GM12878 (cell line): ENCODE measurements around the gene HMGCR. TPM values are rescaled to one million over a fixed set of nuclear protein-coding genes. Genes with fewer than 3 reads are reported as not detected.

Experiments used
- ATAC-seq: fragments of 200-7000 bp; cut with Tn5 transposase; 3 replicates; pipeline ENCODE4 v1.9.1; 2020; ENCODE audit warnings: mild to moderate bottlenecking, moderate library complexity
- BruUV-seq: library from RNA; stranded (reverse); fragments of 400-500 nt; replicated peaks from 2 replicates; lab custom pipeline; 2021; lab: Mats Ljungman, UMichigan
- CTCF ChIA-PET: fragments of 300-600 bp; sonication (Branson Sonifier 250); formaldehyde crosslinking; extraction: SDS; loops from one replicate; lab custom pipeline; 2021; ENCODE audit warnings: inconsistent platforms; lab: Yijun Ruan, JAX
- POLR2A ChIA-PET: fragments of 350-600 bp; formaldehyde crosslinking; extraction: SDS; loops from one replicate; lab custom pipeline; 2021; ENCODE audit warnings: inconsistent platforms; lab: Charles Lee
- RAD21 ChIA-PET: fragments of 300-600 bp; sonication (Branson Sonifier 250); formaldehyde crosslinking; loops from one replicate; lab custom pipeline; 2023; ENCODE audit warnings: antibody characterized with exemption; ENCODE audit not compliant: unreplicated experiment; lab: Charles Lee
- SMC1A ChIA-PET: fragments of 300-600 bp; sonication (Branson Sonifier 250); formaldehyde crosslinking; loops from one replicate; lab custom pipeline; 2023; ENCODE audit not compliant: unreplicated experiment, uncharacterized antibody; lab: Charles Lee
- DNase-seq: peaks from one replicate; pipeline ENCODE4 v3.0.0-alpha.2; 2011; ENCODE audit warnings: low read depth, low spot score
- FAIRE-seq: peaks from 3 replicates; lab custom pipeline; 2011; peaks lifted over from hg19 to GRCh38; lab: Jason Lieb, UNC
- H2AFZ ChIP-seq: 2 replicates; pipeline ENCODE4 v1.6.0; 2011; ENCODE audit warnings: low read depth, low read length, control low read depth; ENCODE audit not compliant: control insufficient read depth
- H3K27ac ChIP-seq: 2 replicates; pipeline ENCODE4 v1.5.1; 2011; ENCODE audit warnings: control low read depth; ENCODE audit not compliant: control insufficient read depth, insufficient read depth
- H3K27me3 ChIP-seq, 2 experiments: replicated peaks in 1 of 2; 2 replicates each; pipeline versions ENCODE4 v1.6.0 to v1.6.1; 2011; ENCODE audit warnings: low read length in 1 of 2; ENCODE audit not compliant: control insufficient read depth in 2 of 2, insufficient read depth in 2 of 2
- H3K36me3 ChIP-seq, 2 experiments: 2 replicates each; pipeline ENCODE4 v1.5.1; 2011; ENCODE audit warnings: low read length in 1 of 2; ENCODE audit not compliant: control insufficient read depth in 2 of 2, insufficient read depth in 2 of 2
- H3K4me1 ChIP-seq: 2 replicates; pipeline ENCODE4 v1.6.1; 2011; ENCODE audit warnings: mild to moderate bottlenecking, low read length, moderate library complexity, mixed read lengths; ENCODE audit not compliant: control insufficient read depth, insufficient read depth
- H3K4me2 ChIP-seq: 2 replicates; pipeline ENCODE4 v1.6.0; 2011; ENCODE audit warnings: control low read depth; ENCODE audit not compliant: control insufficient read depth, insufficient read depth
- H3K4me3 ChIP-seq: fragments of 200-600 bp; sonication (generic); 2 replicates; pipeline ENCODE4 v1.5.1; 2016
- H3K79me2 ChIP-seq: 2 replicates; pipeline ENCODE4 v1.6.0; 2011; ENCODE audit warnings: low read length; ENCODE audit not compliant: control insufficient read depth, insufficient read depth
- H3K9ac ChIP-seq: 2 replicates; pipeline ENCODE4 v1.8.0; 2011; ENCODE audit warnings: low read length, control low read depth, mixed read lengths; ENCODE audit not compliant: control insufficient read depth, insufficient read depth
- H3K9me3 ChIP-seq: replicated peaks from 3 replicates; pipeline ENCODE4 v1.5.1; 2011; ENCODE audit warnings: mild to moderate bottlenecking, low read length; ENCODE audit not compliant: control insufficient read depth, insufficient read depth
- H4K20me1 ChIP-seq: 2 replicates; pipeline ENCODE4 v1.6.0; 2011; ENCODE audit not compliant: control insufficient read depth, insufficient read depth
- EGR1 ChIP-seq, 2 experiments: IDR thresholded peaks; 1 replicate in 1 of 2; 2 replicates in 1 of 2; pipeline ENCODE4 v1.6.1; 2011 to 2012; ENCODE audit warnings: low read depth in 2 of 2, low read length in 2 of 2, borderline replicate concordance in 1 of 2, mild to moderate bottlenecking in 1 of 2, moderate library complexity in 1 of 2
- JUND ChIP-seq: IDR thresholded peaks from 2 replicates; pipeline ENCODE4 v1.6.1; 2012; ENCODE audit warnings: low read depth, mild to moderate bottlenecking, low read length, improper control_type of control experiment, moderate library complexity
- POLR2AphosphoS2 ChIP-seq: IDR thresholded peaks from 2 replicates; pipeline ENCODE4 v1.6.1; 2011; ENCODE audit warnings: low read depth, mild to moderate bottlenecking, low read length, improper control_type of control experiment, moderate library complexity
- SMARCA5 ChIP-seq: fragments of 450-650 bp; IDR thresholded peaks from 2 replicates; pipeline ENCODE4 v1.6.1; 2017; ENCODE audit warnings: mild to moderate bottlenecking
- ZNF24 ChIP-seq: fragments of 450-650 bp; IDR thresholded peaks from 2 replicates; pipeline ENCODE4 v1.6.1; 2017; ENCODE audit warnings: antibody characterized with exemption, mild to moderate bottlenecking
- WGBS: methylation state at CpG from one replicate; pipeline ENCODE4 v1.1.6; 2016; ENCODE audit warnings: low lambda C conversion rate; ENCODE audit not compliant: insufficient replicate concordance, insufficient coverage; ENCODE audit errors: missing lambda C conversion rate; 5-methylcytosine and 5-hydroxymethylcytosine counted together
- in situ Hi-C: fragments of 300-500 bp; cut with MboI; formaldehyde crosslinking; loops from 9 replicates; pipeline ENCODE4 v1.14.3; 2018; ENCODE audit warnings: mixed read lengths
- intact Hi-C: fragments of 100-400 bp; cut with micrococcal nuclease; formaldehyde crosslinking; loops from one replicate; pipeline ENCODE4 v1.14.2; 2022; ENCODE audit not compliant: unreplicated experiment
- polyA plus RNA-seq, 11 experiments: library from polyadenylated mRNA; depleted of rRNA in 4 of 11; unstranded in 6 of 11; stranded (reverse) in 5 of 11; fragments of >200 nt; fragmentation: Nextera tagmentation in 4 of 11; fragmentation: Illumina TruSeq in 1 of 11; extraction: Ambion mirVana in 4 of 11; extraction: Trizol in 1 of 11; gene quantifications; 1 replicate in 1 of 11; 2 replicates in 10 of 11; pipeline versions ENCODE4 v1.2.1 to v1.2.3, GENCODE V29; 2011 to 2016; ENCODE audit warnings: inconsistent platforms in 2 of 11, missing spikeins in 2 of 11, low read depth in 1 of 11
- total RNA-seq, 4 experiments: library from RNA; depleted of rRNA in 3 of 4; stranded (reverse); fragments of >200 nt in 3 of 4; fragmentation: Illumina TruSeq in 1 of 4; extraction: Trizol in 1 of 4; gene quantifications; 2 replicates each; pipeline versions ENCODE4 v1.2.1 to v1.2.3, GENCODE V29; 2013 to 2021
- TF ChIP-seq, protein P1 (sequence below): fragments of 450-650 bp; IDR thresholded peaks from 2 replicates; pipeline ENCODE4 v1.6.1; 2016; ENCODE audit warnings: mild to moderate bottlenecking

HMGCR gene
- total and polyA plus RNA-seq, 10 of the 15 experiments (the other 5 are each of a cell fraction or from before 2014, with no cell fraction given): 30.8 to 119 (median 73.9) TPM

DNA sequence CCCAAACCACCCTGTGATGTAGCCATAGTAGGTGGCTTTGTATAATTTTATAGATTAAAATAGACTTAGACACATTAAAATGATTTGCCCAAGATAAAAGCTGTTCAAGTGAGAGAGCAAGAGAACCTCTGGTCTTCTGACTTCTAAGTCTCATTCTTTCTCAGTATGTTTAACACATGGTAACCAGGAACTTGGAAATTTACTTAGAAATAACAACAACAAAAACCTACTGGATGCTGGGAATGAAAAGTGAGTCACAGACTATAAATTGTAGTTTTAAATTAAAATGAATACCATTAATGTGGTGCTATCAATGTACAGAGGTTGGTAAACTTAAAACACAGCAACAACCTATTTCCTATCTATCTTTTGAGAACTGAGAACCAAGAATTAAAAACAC lies 30.4 kb downstream of the HMGCR start:
- Histone ChIP-seq H3K79me2 (no peaks in the 10 kb centered on the region), H3K9ac (0 out of 2 replicates have a peak overlapping the region, but pooled peaks have one; percentile 1), H3K27ac (peak overlapping the region; percentile 62), H3K27me3 (no peaks in the 10 kb centered on the region), H3K4me2 (peak overlapping the region; percentile 73; the same call in 1 of the 2 replicates), H3K4me1 (peaks cover 14% of the 10 kb centered on the region), H3K9me3 (no peaks in the 10 kb centered on the region), H3K4me3 (no peak overlapping the region), H3K36me3 (peaks cover 0 to 7% of the 10 kb centered on the region in 2 experiments; a peak in 3 of 4 replicates), H4K20me1 (no peaks in the 10 kb centered on the region), H2AFZ (no peak overlapping the region)
- ATAC-seq (peak; percentile 7), DNase-seq (no peak), FAIRE-seq (no peak)
- intact Hi-C loops: loop anchor here (10.0 kb wide), 1 partner anchor 1297 kb away; no protein-coding TSS in a partner anchor
- RAD21 ChIA-PET: interaction anchor here (0.7 to 1.0 kb wide), 3 partner anchors 9 to 208 kb away, joined by 3 read pairs; no protein-coding TSS in a partner anchor
- TF ChIP-seq SMARCA5 (0 out of 2 replicates have a peak, but pooled peaks have one; percentile 2), ZNF24 (no peak)
- SMC1A ChIA-PET: interaction anchor here (2.1 kb wide), 1 partner anchor 313 kb away, joined by 8 read pairs; no protein-coding TSS in a partner anchor
- BruUV-seq: no TSS peak
- POLR2A ChIA-PET: no interaction called here
- CTCF ChIA-PET: interaction anchor here (1.2 kb wide), 1 partner anchor 219 kb away, joined by 3 read pairs; no protein-coding TSS in a partner anchor
- in situ Hi-C loops: no loop called here

DNA sequence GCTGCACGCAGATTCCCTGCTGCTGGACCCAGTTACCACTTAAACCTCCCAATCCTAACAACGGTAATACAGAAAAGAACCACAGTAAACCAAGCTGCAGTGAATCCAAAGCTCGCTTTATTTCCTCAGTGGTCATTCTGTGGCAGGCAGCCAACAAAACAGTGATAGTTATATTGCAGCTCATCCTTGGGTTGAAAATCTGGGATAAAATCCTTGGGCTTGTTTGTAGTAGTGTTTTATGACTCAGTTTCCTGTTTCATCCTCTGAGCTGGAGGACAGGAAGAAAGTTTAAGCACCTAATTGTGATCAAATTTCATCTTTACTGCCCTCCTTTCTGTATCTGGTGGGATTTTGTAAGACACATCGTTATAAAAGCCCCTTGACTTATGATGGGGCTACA lies 31.4 kb downstream of the HMGCR start:
- H3K9ac ChIP-seq: no peak overlapping the region
- RAD21 ChIA-PET: no interaction called here
- H3K79me2 ChIP-seq: no peaks in the 10 kb centered on the region
- 0 out of 4 replicates have a peak, but pooled peaks cover 0 to 3% of the 10 kb centered on the region in 2 experiments for H3K36me3 ChIP-seq
- no peak overlapping the region for H3K27ac ChIP-seq
- TF ChIP-seq EGR1 (IDR thresholded peaks at IDR 0.05; ENCODE audit: borderline replicate concordance in 1 of 2, low read depth in 2 of 2, low read length in 2 of 2) (no peak), POLR2AphosphoS2 (0 out of 2 replicates have a peak, but pooled peaks have one; percentile 19), JUND (no peak)
- TF ChIP-seq, protein P1, sequence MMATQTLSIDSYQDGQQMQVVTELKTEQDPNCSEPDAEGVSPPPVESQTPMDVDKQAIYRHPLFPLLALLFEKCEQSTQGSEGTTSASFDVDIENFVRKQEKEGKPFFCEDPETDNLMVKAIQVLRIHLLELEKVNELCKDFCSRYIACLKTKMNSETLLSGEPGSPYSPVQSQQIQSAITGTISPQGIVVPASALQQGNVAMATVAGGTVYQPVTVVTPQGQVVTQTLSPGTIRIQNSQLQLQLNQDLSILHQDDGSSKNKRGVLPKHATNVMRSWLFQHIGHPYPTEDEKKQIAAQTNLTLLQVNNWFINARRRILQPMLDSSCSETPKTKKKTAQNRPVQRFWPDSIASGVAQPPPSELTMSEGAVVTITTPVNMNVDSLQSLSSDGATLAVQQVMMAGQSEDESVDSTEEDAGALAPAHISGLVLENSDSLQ: no peak
- WGBS: 99% methylated on average over 4 of the region's 4 CpGs
- ATAC-seq (no peak), DNase-seq (no peak), FAIRE-seq (no peak)
- no peak overlapping the region for H3K4me3 ChIP-seq
- in situ Hi-C loops: no loop called here
- H3K4me1 ChIP-seq: peaks cover 14% of the 10 kb centered on the region
- H4K20me1 ChIP-seq: no peaks in the 10 kb centered on the region
- POLR2A ChIA-PET: interaction anchor here (0.6 to 0.7 kb wide), 2 partner anchors 47 to 73 kb away, joined by 3 to 4 read pairs; no protein-coding TSS in a partner anchor
- H3K4me2 ChIP-seq: no peak overlapping the region
- CTCF ChIA-PET: interaction anchor here (0.7 to 1.2 kb wide), 3 partner anchors 218 to 315 kb away, joined by 3 read pairs; no protein-coding TSS in a partner anchor
- BruUV-seq: no TSS peak
- no peaks in the 10 kb centered on the region for H3K9me3 ChIP-seq
- intact Hi-C loops: loop anchor here (10.0 kb wide), 1 partner anchor 1296 kb away; no protein-coding TSS in a partner anchor
- no peak overlapping the region for H2AFZ ChIP-seq
- no peaks in the 10 kb centered on the region for H3K27me3 ChIP-seq
- SMC1A ChIA-PET: interaction anchor here (1.1 to 2.1 kb wide), 2 partner anchors 301 to 312 kb away, joined by 4 to 8 read pairs; no protein-coding TSS in a partner anchor
